22Rv1 (cell line): ENCODE data around the gene ATOX1.

ENCODE experiments used
- H3K27ac ChIP-seq: fragments of 450-650 bp; 2 replicates; pipeline ENCODE4 v1.5.1; 2017
- ZFX ChIP-seq: fragments of 450-650 bp; IDR thresholded peaks from 2 replicates; pipeline ENCODE4 v1.6.1; 2017; ENCODE audit warnings: antibody characterized with exemption, borderline replicate concordance
- TF ChIP-seq, protein P1 (sequence below): fragments of 450-650 bp; IDR thresholded peaks from 2 replicates; pipeline ENCODE4 v1.5.1; 2017; ENCODE audit warnings: mild to moderate bottlenecking

Gene ATOX1

DNA sequence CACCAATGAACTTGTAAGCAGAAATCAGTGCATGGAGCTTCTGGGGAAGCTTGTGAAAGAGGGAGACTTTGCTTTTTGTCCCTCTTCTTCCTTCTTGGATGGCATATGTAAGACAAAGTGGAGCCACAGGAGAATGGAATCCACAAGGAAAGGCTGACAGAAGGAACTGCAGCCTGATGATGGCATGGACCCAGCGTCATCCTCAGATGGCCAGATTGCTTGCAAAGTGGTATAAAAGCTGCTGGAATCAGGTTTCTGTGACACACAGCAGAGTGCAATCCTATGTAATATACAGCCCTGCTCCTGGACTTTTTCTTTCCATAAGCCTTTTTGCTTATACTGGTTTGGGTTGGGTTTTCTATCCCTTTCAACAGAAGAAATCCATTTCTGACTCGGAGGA lies 40.3 kb downstream of the ATOX1 start:
- no peak for TF ChIP-seq ZFX
- TF ChIP-seq, protein P1, sequence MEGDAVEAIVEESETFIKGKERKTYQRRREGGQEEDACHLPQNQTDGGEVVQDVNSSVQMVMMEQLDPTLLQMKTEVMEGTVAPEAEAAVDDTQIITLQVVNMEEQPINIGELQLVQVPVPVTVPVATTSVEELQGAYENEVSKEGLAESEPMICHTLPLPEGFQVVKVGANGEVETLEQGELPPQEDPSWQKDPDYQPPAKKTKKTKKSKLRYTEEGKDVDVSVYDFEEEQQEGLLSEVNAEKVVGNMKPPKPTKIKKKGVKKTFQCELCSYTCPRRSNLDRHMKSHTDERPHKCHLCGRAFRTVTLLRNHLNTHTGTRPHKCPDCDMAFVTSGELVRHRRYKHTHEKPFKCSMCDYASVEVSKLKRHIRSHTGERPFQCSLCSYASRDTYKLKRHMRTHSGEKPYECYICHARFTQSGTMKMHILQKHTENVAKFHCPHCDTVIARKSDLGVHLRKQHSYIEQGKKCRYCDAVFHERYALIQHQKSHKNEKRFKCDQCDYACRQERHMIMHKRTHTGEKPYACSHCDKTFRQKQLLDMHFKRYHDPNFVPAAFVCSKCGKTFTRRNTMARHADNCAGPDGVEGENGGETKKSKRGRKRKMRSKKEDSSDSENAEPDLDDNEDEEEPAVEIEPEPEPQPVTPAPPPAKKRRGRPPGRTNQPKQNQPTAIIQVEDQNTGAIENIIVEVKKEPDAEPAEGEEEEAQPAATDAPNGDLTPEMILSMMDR = no peak

DNA sequence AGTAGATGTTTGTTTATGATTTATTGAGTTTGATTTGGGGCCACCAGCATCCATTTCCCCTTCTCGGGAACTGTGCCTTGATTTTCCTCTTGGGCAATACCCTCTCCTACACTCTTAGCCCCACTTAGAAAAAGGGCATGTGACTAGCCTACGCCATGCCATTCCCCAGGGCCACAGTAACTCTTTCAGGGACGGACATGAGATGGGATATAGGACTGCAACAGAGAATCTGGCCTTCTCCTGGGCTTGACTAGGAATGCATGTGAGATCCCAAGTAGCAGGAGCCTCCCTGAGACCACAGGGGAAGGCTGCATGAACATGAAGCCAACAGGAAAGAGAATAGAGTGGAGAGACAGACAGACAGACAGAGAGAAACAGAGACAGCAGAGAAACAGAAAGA lies 41.0 kb downstream of the ATOX1 start:
- no peak overlapping the region for H3K27ac ChIP-seq
- TF ChIP-seq ZFX = no peak

More for the DNA sequence above, 40.3 kb downstream of the ATOX1 start:
- no peak overlapping the region for H3K27ac ChIP-seq

DNA sequence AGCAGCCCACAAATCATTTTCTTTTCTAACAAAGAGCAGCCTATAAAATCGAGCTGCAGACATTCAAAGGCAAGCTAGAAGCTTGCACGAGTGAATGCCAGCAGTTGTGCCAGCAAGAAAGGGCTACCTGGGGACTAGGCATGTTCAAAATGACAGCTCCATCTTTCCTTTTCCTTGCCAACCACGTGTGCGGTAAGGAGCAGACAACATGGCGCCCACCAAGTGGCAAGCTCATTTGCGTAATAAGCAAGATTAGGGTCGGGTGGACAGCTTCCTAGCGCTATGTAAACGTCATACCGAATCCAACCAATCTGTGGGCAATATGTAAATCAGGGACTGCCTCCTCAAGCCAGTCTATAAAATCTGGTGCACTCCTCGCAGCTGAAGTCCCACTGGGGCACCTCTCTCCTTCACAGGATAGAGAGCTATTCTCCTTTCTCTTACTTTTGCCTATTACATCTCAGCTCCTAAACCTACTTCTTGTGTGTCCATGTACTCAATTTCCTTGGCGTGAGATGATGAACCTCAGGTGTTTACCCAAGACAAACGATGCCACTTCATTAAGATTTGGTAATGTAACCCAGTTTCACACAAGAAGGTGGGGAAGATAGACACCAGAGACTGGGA lies 49.2 kb downstream of the ATOX1 start:
- no peak overlapping the region for H3K27ac ChIP-seq
- TF ChIP-seq, protein P1 = no peak
- TF ChIP-seq ZFX = no peak

DNA sequence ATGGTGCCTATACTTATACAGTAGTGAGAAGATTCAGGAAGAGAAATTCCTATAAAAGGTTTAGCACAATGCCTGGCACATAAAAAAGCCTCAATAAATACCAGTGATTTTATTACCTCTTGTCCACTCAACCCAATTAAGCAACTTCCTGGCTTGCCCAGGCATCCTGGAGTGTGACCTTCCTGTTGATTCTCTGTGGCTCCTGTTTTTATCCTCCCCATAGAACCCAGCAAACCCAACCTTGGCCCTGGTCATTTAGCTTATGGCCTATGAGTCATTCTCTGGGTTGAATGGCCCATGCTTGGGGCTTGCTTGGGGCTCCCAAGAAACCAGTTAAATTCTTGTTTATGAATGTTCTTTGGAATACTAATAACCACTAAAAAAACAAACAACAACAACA lies 50.3 kb downstream of the ATOX1 start:
- no peak for TF ChIP-seq ZFX
- TF ChIP-seq, protein P1 = no peak
- no peak overlapping the region for H3K27ac ChIP-seq

DNA sequence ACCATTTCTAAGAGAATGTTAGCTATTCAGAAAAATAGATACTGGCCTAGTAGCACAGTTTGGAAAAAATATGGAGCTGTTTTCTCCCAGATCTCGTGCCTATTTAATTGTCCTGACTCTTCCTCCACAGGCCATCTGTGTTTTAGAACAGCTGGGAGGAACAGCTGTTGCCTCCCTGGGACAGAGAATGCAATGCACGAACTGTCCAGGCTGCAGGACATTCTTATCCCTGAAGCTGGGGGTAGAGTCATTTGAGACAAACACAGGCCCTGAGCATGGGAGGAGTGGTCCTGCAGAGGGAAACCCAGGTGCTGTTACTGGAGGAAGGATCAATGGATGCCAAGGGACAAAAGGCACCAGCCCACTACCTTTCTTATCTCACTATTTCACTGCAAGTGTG lies 50.9 kb downstream of the ATOX1 start:
- H3K27ac ChIP-seq = no peak overlapping the region
- TF ChIP-seq, protein P1 = no peak
- no peak for TF ChIP-seq ZFX

DNA sequence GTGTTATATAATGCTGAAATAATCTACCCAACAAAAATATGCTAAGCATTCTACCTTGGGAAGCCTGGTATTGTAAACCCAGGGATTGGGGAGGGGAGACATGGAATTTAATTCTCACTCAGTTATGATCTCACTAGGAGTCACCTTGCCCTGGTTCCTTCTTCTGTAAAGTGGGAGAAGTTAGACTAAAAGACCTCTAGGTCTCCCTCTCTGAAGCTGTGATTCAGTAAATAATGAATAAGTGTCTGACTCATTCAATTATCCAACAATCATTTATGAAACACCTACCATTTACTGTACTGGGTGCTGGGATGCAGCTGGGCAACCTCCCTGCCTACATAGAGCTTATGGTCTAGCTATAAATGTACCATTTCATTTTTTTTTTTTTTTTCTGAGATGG lies 51.5 kb downstream of the ATOX1 start:
- TF ChIP-seq, protein P1 = no peak
- no peak for TF ChIP-seq ZFX
- H3K27ac ChIP-seq = no peak overlapping the region

DNA sequence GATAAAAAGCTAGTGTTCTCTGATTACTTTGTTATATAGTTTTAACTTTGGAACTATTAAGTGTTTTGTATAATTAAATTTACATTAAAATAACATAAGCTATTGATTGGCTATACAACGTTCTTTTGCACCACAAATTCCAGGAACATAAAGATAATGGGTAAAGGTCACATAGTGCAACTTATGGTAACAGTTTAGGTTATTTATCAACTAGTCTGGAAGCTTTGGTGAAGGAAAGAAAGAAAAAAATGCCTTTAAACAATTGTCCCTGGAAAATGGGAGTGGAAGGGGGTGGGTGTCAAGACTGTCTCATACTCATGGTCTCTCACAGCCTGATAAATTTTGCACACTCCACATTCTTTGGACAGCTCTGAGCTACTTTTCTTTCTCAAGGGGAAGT lies 54.7 kb downstream of the ATOX1 start:
- no peak for TF ChIP-seq ZFX
- TF ChIP-seq, protein P1 = no peak
- no peak overlapping the region for H3K27ac ChIP-seq

DNA sequence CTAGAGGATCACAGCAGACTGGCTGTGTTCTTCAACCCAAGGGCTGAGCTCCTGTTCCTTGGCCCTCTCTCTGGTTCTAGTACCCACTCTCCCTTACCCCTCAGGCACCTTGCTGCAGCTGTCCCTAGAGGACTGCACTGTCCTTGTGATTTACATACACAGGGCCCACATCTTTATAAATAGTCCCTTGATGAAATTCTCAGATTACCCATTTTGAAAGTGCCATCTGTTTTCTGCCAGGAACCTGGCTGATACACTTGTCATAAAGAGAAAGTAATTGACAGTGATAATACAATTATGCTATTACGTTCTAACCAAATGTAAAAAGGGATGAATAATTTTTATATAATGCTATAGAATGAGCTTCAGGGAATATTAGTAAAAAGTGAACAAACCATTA lies 55.2 kb downstream of the ATOX1 start:
- TF ChIP-seq, protein P1 = no peak
- no peak for TF ChIP-seq ZFX
- H3K27ac ChIP-seq = no peak overlapping the region
